Measurements from ENCODE around the gene GSPT1.
"Not testable (repeated sequence)": the region's sequence is repeated elsewhere in the genome, so short reads cannot be mapped to it uniquely, and the experiment has no call there.

The GSPT1 gene

DNA sequence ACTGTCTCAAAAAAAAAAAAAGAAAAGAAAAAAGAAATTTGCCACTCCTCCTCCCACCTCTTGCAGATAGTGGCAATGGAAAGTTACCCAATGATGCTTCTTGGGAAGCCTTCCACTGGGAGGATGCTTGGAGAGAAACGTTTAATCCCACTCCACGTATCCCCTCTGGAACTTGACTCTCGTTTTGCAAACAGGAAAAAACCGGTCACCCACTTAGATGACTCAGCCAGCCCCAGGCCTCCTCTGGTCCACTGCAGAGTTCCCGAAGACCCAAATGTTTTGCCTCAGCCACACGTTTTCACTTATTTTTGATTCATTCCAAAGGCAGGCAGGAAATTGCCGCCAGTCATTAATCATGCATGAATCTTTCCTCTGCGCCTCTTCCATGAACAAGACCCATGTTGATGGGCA is 40.0 kb upstream of the GSPT1 start:
- peak; percentile 57 for DNase-seq (ENCODE audit: low read depth)
- TF ChIP-seq, protein P1, sequence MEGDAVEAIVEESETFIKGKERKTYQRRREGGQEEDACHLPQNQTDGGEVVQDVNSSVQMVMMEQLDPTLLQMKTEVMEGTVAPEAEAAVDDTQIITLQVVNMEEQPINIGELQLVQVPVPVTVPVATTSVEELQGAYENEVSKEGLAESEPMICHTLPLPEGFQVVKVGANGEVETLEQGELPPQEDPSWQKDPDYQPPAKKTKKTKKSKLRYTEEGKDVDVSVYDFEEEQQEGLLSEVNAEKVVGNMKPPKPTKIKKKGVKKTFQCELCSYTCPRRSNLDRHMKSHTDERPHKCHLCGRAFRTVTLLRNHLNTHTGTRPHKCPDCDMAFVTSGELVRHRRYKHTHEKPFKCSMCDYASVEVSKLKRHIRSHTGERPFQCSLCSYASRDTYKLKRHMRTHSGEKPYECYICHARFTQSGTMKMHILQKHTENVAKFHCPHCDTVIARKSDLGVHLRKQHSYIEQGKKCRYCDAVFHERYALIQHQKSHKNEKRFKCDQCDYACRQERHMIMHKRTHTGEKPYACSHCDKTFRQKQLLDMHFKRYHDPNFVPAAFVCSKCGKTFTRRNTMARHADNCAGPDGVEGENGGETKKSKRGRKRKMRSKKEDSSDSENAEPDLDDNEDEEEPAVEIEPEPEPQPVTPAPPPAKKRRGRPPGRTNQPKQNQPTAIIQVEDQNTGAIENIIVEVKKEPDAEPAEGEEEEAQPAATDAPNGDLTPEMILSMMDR (conservative IDR thresholded peaks at IDR 0.05; ENCODE audit: low read depth, low read length): no peak
- H3K4me3 ChIP-seq (ENCODE audit: low read depth, low read length): no peak overlapping the region

GRCh38 chr16:11953576-11953975 is 37.8 kb upstream of the GSPT1 start:
- not testable (repeated sequence) for H3K4me3 ChIP-seq (ENCODE audit: low read depth, low read length); DNase-seq (ENCODE audit: low read depth)

DNA sequence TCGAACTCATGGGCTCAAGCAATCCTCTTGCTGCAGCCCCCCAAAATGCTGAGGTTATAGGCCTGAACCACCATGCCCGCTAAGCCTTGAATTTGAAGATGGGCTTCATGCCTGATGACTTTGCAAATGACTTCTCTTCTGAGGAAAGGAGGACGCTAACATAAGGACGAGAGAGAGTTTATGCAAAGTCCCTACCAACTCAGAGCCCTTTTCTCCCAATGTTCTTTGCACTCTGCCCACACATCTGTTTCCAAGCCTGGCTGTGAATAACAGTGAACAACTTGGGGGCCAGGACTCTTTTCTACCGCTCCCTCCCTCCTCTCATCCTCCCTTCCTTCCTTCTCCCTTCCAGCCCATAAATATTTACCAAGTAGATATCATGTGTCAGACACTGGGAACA is 34.6 kb upstream of the GSPT1 start:
- DNase-seq (ENCODE audit: low read depth): no peak
- TF ChIP-seq, protein P1 (conservative IDR thresholded peaks at IDR 0.05; ENCODE audit: low read depth, low read length): no peak
- no peak overlapping the region for H3K4me3 ChIP-seq (ENCODE audit: low read depth, low read length)

DNA sequence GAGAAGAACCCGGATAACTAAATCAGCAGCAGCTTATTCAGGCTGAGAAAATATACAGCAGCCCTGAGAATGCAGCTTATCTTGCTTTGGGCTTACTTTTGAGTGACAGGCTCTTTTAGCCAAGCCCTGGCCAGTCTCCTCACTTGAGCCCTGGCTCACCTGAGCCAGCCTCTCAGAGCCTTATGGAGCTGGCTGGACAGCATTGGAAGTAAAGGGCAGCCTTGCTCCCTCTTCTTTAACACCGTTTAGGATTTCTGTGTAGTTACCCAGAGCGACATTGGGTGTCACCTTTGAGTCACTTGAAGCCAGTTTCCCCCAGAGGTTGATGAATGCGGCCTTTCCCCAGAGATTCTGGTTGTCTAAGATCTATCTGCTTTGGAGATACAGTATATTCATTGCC is 33.8 kb upstream of the GSPT1 start:
- DNase-seq (ENCODE audit: low read depth): peak; percentile 51
- TF ChIP-seq, protein P1 (conservative IDR thresholded peaks at IDR 0.05; ENCODE audit: low read depth, low read length): peak; percentile 60
- no peak overlapping the region for H3K4me3 ChIP-seq (ENCODE audit: low read depth, low read length)

DNA sequence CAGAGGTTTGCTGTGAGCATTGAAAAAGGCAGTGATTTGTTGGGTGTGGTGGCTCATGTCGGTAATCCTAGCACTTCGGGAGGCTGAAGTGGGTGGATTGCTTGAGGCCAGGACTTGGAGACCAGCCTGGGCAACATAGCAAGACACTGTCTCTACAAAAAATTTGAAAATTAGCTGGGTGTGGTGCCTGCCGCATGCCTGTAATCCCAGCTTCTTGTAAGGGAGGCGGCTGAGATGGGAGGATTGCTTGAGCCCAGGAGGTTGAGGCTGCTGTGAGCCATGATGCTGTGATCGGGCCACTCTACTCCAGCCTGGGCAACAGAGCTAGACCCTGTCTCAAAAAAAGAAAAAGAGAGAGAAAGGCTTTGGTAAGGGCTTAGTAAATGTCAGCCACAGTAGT is 33.1 kb upstream of the GSPT1 start:
- TF ChIP-seq, protein P1 (conservative IDR thresholded peaks at IDR 0.05; ENCODE audit: low read depth, low read length): no peak
- DNase-seq (ENCODE audit: low read depth): no peak
- H3K4me3 ChIP-seq (ENCODE audit: low read depth, low read length): no peak overlapping the region

DNA sequence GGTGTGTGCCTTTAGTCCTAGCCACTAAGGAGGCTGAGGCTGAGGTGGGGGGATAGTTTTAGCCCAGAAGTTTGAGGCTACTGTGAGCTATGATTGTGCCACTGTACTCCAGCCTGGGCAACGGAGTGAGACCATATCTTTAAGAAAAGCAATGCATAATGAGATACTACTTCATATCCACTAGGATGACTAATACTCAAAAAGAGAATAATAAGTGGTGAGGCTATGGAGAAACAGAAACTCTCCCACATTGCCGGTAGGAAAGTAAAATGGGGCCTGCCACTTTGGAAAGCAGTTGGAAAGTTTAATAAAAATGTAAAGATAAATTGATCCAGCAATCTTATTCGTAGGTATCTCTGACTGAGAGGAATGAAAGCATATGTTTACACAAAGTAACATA is 30.7 kb upstream of the GSPT1 start:
- no peak overlapping the region for H3K4me3 ChIP-seq (ENCODE audit: low read depth, low read length)
- TF ChIP-seq, protein P1 (conservative IDR thresholded peaks at IDR 0.05; ENCODE audit: low read depth, low read length): no peak
- no peak for DNase-seq (ENCODE audit: low read depth)

DNA sequence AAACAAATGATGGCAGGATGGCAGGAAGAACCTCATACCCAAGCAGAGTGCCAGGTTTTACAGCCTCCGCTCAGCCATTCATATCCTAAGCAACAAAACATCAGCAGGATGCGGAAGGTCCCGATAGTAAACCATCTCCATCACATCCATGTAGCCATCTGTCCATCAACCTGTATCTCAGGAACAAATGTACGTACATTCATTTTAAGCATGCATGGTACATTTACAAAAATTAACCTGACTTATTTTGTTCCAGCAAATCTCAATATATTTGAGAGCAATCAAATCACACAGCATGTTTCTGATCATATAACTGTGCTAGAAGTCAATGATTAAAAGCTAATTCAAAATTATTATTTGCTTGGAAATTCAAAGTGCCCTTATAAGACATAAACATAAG is 26.2 kb upstream of the GSPT1 start, which contains the start of gene NPIPB2:
Gene NPIPB2 (minus strand): TSS at position 101 of the 400 bp plus-strand sequence. CDS start 0 bp downstream, at position 101.
- H3K4me3 ChIP-seq (ENCODE audit: low read depth, low read length); DNase-seq (ENCODE audit: low read depth): not testable (repeated sequence)

GRCh38 chr16:11927350-11927749 is 11.6 kb upstream of the GSPT1 start:
- not testable (repeated sequence) for DNase-seq (ENCODE audit: low read depth); H3K4me3 ChIP-seq (ENCODE audit: low read depth, low read length)

DNA sequence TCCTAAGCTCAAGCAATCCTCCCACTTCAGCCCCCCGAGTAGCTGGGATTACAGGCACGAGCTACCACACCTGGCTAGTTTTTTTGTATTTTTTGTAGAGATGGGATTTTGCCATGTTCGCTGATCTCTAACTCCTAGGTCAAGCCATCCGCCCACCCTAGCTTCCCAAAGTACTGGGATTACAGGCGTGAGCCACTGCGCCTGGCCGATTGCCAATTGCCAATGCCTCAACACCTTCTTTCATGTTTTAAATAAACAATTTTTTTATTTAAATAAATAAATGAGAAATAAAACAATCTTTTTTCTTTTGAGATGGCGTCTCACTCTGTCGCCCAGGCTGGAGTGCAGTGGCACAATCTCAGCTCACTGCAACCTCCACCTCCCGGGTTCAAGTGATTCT is 8.3 kb upstream of the GSPT1 start:
- not testable (repeated sequence) for DNase-seq (ENCODE audit: low read depth); H3K4me3 ChIP-seq (ENCODE audit: low read depth, low read length)
